Hepatocyte (in vitro differentiated cells): Measurements from ENCODE around the gene GRIN3B. TPM values are rescaled to one million over a fixed set of nuclear protein-coding genes. Genes with fewer than 3 reads are reported as not detected.
A peak's percentile ranks its signal among the peaks of the same experiment; 100 is the strongest.

Experiments used
- DNase-seq: peaks from one replicate; pipeline ENCODE4 v3.0.0-alpha.2; 2016; ENCODE audit warnings: low spot score
- H2AFZ ChIP-seq: fragments of 200-600 bp; sonication (generic); 2 replicates; pipeline ENCODE4 v1.6.0; 2016; ENCODE audit warnings: antibody characterized with exemption, mild to moderate bottlenecking
- H3K27ac ChIP-seq: fragments of 200-600 bp; sonication (generic); 2 replicates; pipeline ENCODE4 v1.5.1; 2016; ENCODE audit warnings: mild to moderate bottlenecking
- H3K27me3 ChIP-seq: fragments of 200-600 bp; sonication (generic); 2 replicates; pipeline ENCODE4 v1.6.1; 2016
- H3K36me3 ChIP-seq: fragments of 200-600 bp; sonication (generic); replicated peaks from 2 replicates; pipeline ENCODE4 v1.5.1; 2016; ENCODE audit warnings: low read depth; ENCODE audit not compliant: insufficient read depth
- H3K4me1 ChIP-seq: fragments of 200-600 bp; sonication (generic); 2 replicates; pipeline ENCODE4 v1.5.1; 2016; ENCODE audit warnings: mild to moderate bottlenecking, moderate library complexity; ENCODE audit not compliant: insufficient read depth
- H3K4me2 ChIP-seq: fragments of 200-600 bp; sonication (generic); 2 replicates; pipeline ENCODE4 v1.6.0; 2016
- H3K4me3 ChIP-seq: fragments of 200-600 bp; sonication (generic); 2 replicates; pipeline ENCODE4 v1.5.1; 2016; ENCODE audit warnings: mild to moderate bottlenecking
- H3K79me2 ChIP-seq: fragments of 200-600 bp; sonication (generic); 2 replicates; pipeline ENCODE4 v1.6.0; 2017; ENCODE audit warnings: mild to moderate bottlenecking
- H3K9me2 ChIP-seq: fragments of 200-600 bp; sonication (generic); replicated peaks from 2 replicates; pipeline ENCODE4 v1.6.0; 2017; ENCODE audit warnings: mild to moderate bottlenecking; ENCODE audit not compliant: insufficient read depth
- H3K9me3 ChIP-seq: fragments of 200-600 bp; sonication (generic); 2 replicates; pipeline ENCODE4 v1.5.1; 2016; ENCODE audit warnings: low read depth, mild to moderate bottlenecking
- H4K20me1 ChIP-seq: fragments of 200-600 bp; sonication (generic); 2 replicates; pipeline ENCODE4 v1.6.0; 2016; ENCODE audit warnings: mild to moderate bottlenecking; ENCODE audit not compliant: insufficient read depth, poor library complexity, severe bottlenecking
- CTCF ChIP-seq: fragments of 200-600 bp; sonication (generic); IDR thresholded peaks from 2 replicates; pipeline ENCODE4 v1.5.1; 2016; ENCODE audit warnings: antibody characterized with exemption, mild to moderate bottlenecking; ENCODE audit not compliant: poor library complexity
- EZH2 ChIP-seq: fragments of 200-600 bp; sonication (generic); IDR thresholded peaks from 2 replicates; pipeline ENCODE4 v1.6.1; 2016; ENCODE audit warnings: antibody characterized with exemption, mild to moderate bottlenecking, borderline replicate concordance
- EZH2phosphoT487 ChIP-seq: fragments of 200-600 bp; sonication (generic); IDR thresholded peaks from one replicate; pipeline ENCODE4 v1.6.1; 2018; ENCODE audit warnings: antibody characterized with exemption, mild to moderate bottlenecking, low read depth, moderate library complexity; ENCODE audit not compliant: unreplicated experiment, severe bottlenecking
- WGBS: methylation state at CpG from one replicate; pipeline ENCODE4 v1.1.6; 2016; ENCODE audit warnings: low lambda C conversion rate; ENCODE audit errors: missing lambda C conversion rate; 5-methylcytosine and 5-hydroxymethylcytosine counted together
- polyA plus RNA-seq: library from polyadenylated mRNA; unstranded; fragments of >200 nt; fragmentation: Nextera tagmentation; extraction: Ambion mirVana; gene quantifications from 2 replicates; pipeline ENCODE4 v1.2.1, GENCODE V29; 2016
- total RNA-seq: library from RNA; depleted of rRNA; stranded (reverse); fragments of >200 nt; gene quantifications from 2 replicates; pipeline ENCODE4 v1.2.3, GENCODE V29; 2014

The GRIN3B gene
- total and polyA plus RNA-seq, 2 experiments from 2014 or later: 0.30 to 0.48 TPM

GRCh38 chr19:973726-974563 lies 26.3 kb upstream of the GRIN3B start:
- H3K79me2 ChIP-seq: peaks cover 17% of the 10 kb centered on the region
- no peaks in the 10 kb centered on the region for H3K9me3 ChIP-seq
- DNase-seq: peak; percentile 24
- no peak overlapping the region for H3K4me2 ChIP-seq
- no peak for TF ChIP-seq EZH2phosphoT487
- TF ChIP-seq CTCF: no peak
- no peak for TF ChIP-seq EZH2
- H3K27ac ChIP-seq: no peak overlapping the region
- H3K4me3 ChIP-seq: no peak overlapping the region
- peaks cover 6% of the 10 kb centered on the region for H3K36me3 ChIP-seq
- no peak overlapping the region for H2AFZ ChIP-seq
- no peaks in the 10 kb centered on the region for H3K4me1 ChIP-seq
- no peaks in the 10 kb centered on the region for H3K9me2 ChIP-seq
- no peaks in the 10 kb centered on the region for H4K20me1 ChIP-seq
- WGBS: 86% methylated on average over 26 of the region's 29 CpGs
- H3K27me3 ChIP-seq: no peaks in the 10 kb centered on the region

GRCh38 chr19:974564-975257 lies 25.5 kb upstream of the GRIN3B start:
- peaks cover 15% of the 10 kb centered on the region for H3K79me2 ChIP-seq
- WGBS: 80% methylated on average over 22 of the region's 37 CpGs
- H3K4me1 ChIP-seq: peaks cover 5% of the 10 kb centered on the region
- no peaks in the 10 kb centered on the region for H3K27me3 ChIP-seq
- peaks cover 6% of the 10 kb centered on the region for H3K36me3 ChIP-seq
- H4K20me1 ChIP-seq: no peaks in the 10 kb centered on the region
- H2AFZ ChIP-seq: no peak overlapping the region
- no peaks in the 10 kb centered on the region for H3K9me2 ChIP-seq
- no peaks in the 10 kb centered on the region for H3K9me3 ChIP-seq
- H3K27ac ChIP-seq: no peak overlapping the region
- H3K4me2 ChIP-seq: no peak overlapping the region
- H3K4me3 ChIP-seq: no peak overlapping the region
- TF ChIP-seq CTCF (no peak), EZH2phosphoT487 (no peak), EZH2 (no peak)
- peak; percentile 23 for DNase-seq

- no peaks in the 10 kb centered on the region for H3K9me3 ChIP-seq
- TF ChIP-seq EZH2phosphoT487: no peak
- no peak for TF ChIP-seq EZH2
- TF ChIP-seq CTCF: no peak
- H3K27me3 ChIP-seq: no peaks in the 10 kb centered on the region
- H3K4me1 ChIP-seq: peaks cover 15% of the 10 kb centered on the region
- no peaks in the 10 kb centered on the region for H4K20me1 ChIP-seq
- WGBS: 90% methylated on average over 10 of the region's 10 CpGs
- peaks cover 7% of the 10 kb centered on the region for H3K79me2 ChIP-seq
- no peak overlapping the region for H3K4me3 ChIP-seq
- no peak overlapping the region for H3K4me2 ChIP-seq
- H3K27ac ChIP-seq: no peak overlapping the region
- H2AFZ ChIP-seq: no peak overlapping the region
- H3K9me2 ChIP-seq: no peaks in the 10 kb centered on the region
- peak; percentile 27 for DNase-seq
- H3K36me3 ChIP-seq: peaks cover 3% of the 10 kb centered on the region
Observed at GRCh38 chr19:976476-976875, 23.7 kb upstream of the GRIN3B start.
